AG04450 (cell line): ENCODE measurements around the gene OR51D1. TPM values are rescaled to one million over a fixed set of nuclear protein-coding genes. Genes with fewer than 3 reads are reported as not detected.

Experiments used
- CTCF ChIA-PET: fragments of 300-600, 350-600 bp; formaldehyde crosslinking; extraction: SDS; loops from one replicate; lab custom pipeline; 2022; ENCODE audit warnings: antibody characterized with exemption, inconsistent platforms; lab: Charles Lee
- POLR2A ChIA-PET: fragments of 350-600 bp; formaldehyde crosslinking; extraction: SDS; loops from one replicate; lab custom pipeline; 2021; ENCODE audit warnings: antibody characterized with exemption, inconsistent platforms; lab: Yijun Ruan, JAX
- DNase-seq: peaks from one replicate; pipeline ENCODE4 v3.0.0-alpha.2; 2011; ENCODE audit warnings: low read depth, low spot score
- H3K27ac ChIP-seq: one replicate; pipeline ENCODE4 v1.5.1; 2012; ENCODE audit warnings: low read depth, low read length, control low read depth
- H3K27me3 ChIP-seq: one replicate; pipeline ENCODE4 v1.6.0; 2012; ENCODE audit warnings: low read length; ENCODE audit not compliant: control insufficient read depth, insufficient read depth
- H3K4me3 ChIP-seq: 2 replicates; pipeline ENCODE4 v1.5.1; 2011; ENCODE audit warnings: mild to moderate bottlenecking, low read depth, low read length, control low read depth
- H3K9me3 ChIP-seq: 2 replicates; pipeline ENCODE4 v1.5.1; 2012; ENCODE audit warnings: low read length; ENCODE audit not compliant: control insufficient read depth, insufficient read depth
- CTCF ChIP-seq: IDR thresholded peaks from 2 replicates; pipeline ENCODE4 v1.5.1; 2011; ENCODE audit warnings: low read depth, low read length, control low read depth, inconsistent platforms
- polyA plus RNA-seq: library from polyadenylated mRNA; depleted of rRNA; stranded (reverse); fragments of >200 nt; gene quantifications from 2 replicates; pipeline ENCODE4 v1.2.3, GENCODE V29; 2011

Gene OR51D1
- polyA plus RNA-seq, 1 experiment: not detected

- CTCF ChIA-PET: interaction anchor here (0.5 to 4.2 kb wide), 2 partner anchors 22 to 28 kb away, joined by 4 to 22 read pairs; partner anchors contain the start of gene OR51D1
- Histone ChIP-seq H3K4me3 (no peak overlapping the region), H3K27me3 (no peaks in the 10 kb centered on the region), H3K27ac (no peak overlapping the region), H3K9me3 (no peaks in the 10 kb centered on the region)
- POLR2A ChIA-PET: no interaction called here
- DNase-seq: no peak
- TF ChIP-seq CTCF: no peak
Measured at GRCh38 chr11:4658629-4659445, 21.6 kb downstream of the OR51D1 start.

- no peak for DNase-seq
- CTCF ChIA-PET: interaction anchor here (2.0 kb wide), 1 partner anchor 26 kb away, joined by 9 read pairs; the partner anchor contains the start of gene OR51D1
- no peaks in the 10 kb centered on the region for H3K27me3 ChIP-seq
- TF ChIP-seq CTCF: no peak
- no peaks in the 10 kb centered on the region for H3K9me3 ChIP-seq
- POLR2A ChIA-PET: no interaction called here
- no peak overlapping the region for H3K4me3 ChIP-seq
- H3K27ac ChIP-seq: no peak overlapping the region
Measured at GRCh38 chr11:4662876-4663275, 25.6 kb downstream of the OR51D1 start.

GRCh38 chr11:4664183-4664582, 26.9 kb downstream of the OR51D1 start:
- H3K9me3 ChIP-seq: no peaks in the 10 kb centered on the region
- POLR2A ChIA-PET: no interaction called here
- CTCF ChIA-PET: interaction anchor here (0.5 kb wide), 1 partner anchor 235 kb away, joined by 3 read pairs; no protein-coding TSS in a partner anchor
- no peak for DNase-seq
- H3K4me3 ChIP-seq: no peak overlapping the region
- no peaks in the 10 kb centered on the region for H3K27me3 ChIP-seq
- no peak overlapping the region for H3K27ac ChIP-seq
- no peak for TF ChIP-seq CTCF

GRCh38 chr11:4664786-4665185, 27.5 kb downstream of the OR51D1 start:
- Histone ChIP-seq H3K4me3 (no peak overlapping the region), H3K27ac (no peak overlapping the region), H3K27me3 (no peaks in the 10 kb centered on the region), H3K9me3 (no peaks in the 10 kb centered on the region)
- POLR2A ChIA-PET: no interaction called here
- no peak for TF ChIP-seq CTCF
- CTCF ChIA-PET: interaction anchor here (1.2 kb wide), 1 partner anchor 28 kb away, joined by 3 read pairs; no protein-coding TSS in a partner anchor
- no peak for DNase-seq

GRCh38 chr11:4665424-4665823, 28.1 kb downstream of the OR51D1 start:
- no peaks in the 10 kb centered on the region for H3K9me3 ChIP-seq
- ChIA-PET CTCF (interaction anchor here (1.2 kb wide), 1 partner anchor 29 kb away, joined by 3 read pairs; no protein-coding TSS in a partner anchor), POLR2A (no interaction called here)
- H3K4me3 ChIP-seq: no peak overlapping the region
- peak; percentile 24 for DNase-seq
- H3K27me3 ChIP-seq: no peaks in the 10 kb centered on the region
- H3K27ac ChIP-seq: no peak overlapping the region
- TF ChIP-seq CTCF: no peak
